Activated CD4-positive, alpha-beta memory T cell treated with anti-CD3 and anti-CD28 coated beads for 36 hours (primary cell): Measurements from ENCODE around the gene CCDC106. TPM values are rescaled to one million over a fixed set of nuclear protein-coding genes. Genes with fewer than 3 reads are reported as not detected.

ENCODE experiments used
- CTCF ChIA-PET: fragments of 350-600 bp; sonication (Branson Sonifier 250); formaldehyde crosslinking; loops from one replicate; lab custom pipeline; 2021; ENCODE audit warnings: antibody characterized with exemption, inconsistent platforms; lab: Charles Lee
- POLR2A ChIA-PET: fragments of 350-600 bp; sonication (Branson Sonifier 250); formaldehyde crosslinking; loops from one replicate; lab custom pipeline; 2021; ENCODE audit warnings: antibody characterized with exemption; lab: Charles Lee
- DNase-seq: peaks from one replicate; pipeline ENCODE4 v3.0.0-alpha.2; 2020
- H3K27ac Mint-ChIP-seq: one replicate; pipeline ENCODE4 v1.8.0; 2021; ENCODE audit warnings: mixed read lengths
- H3K27me3 Mint-ChIP-seq: one replicate; pipeline ENCODE4 v1.8.0; 2021; ENCODE audit warnings: mixed read lengths
- H3K36me3 Mint-ChIP-seq: one replicate; pipeline ENCODE4 v1.8.0; 2021; ENCODE audit warnings: mixed read lengths
- H3K4me1 Mint-ChIP-seq: one replicate; pipeline ENCODE4 v1.8.0; 2021; ENCODE audit warnings: low read depth, mixed read lengths
- H3K4me3 Mint-ChIP-seq: one replicate; pipeline ENCODE4 v1.8.0; 2021; ENCODE audit warnings: mild to moderate bottlenecking, mixed read lengths
- H3K9me3 Mint-ChIP-seq: one replicate; pipeline ENCODE4 v1.8.0; 2021; ENCODE audit warnings: mixed read lengths
- intact Hi-C: fragments of 100-400 bp; cut with micrococcal nuclease; formaldehyde crosslinking; loops from one replicate; pipeline ENCODE4 v1.15.1; 2023
- total RNA-seq, 2 experiments: library from RNA; stranded (reverse); gene quantifications; one replicate each; pipeline ENCODE4 v1.2.3, GENCODE V29; 2021

CCDC106 gene
- total RNA-seq, 2 experiments from 2014 or later, result 3.6 to 4.0 TPM

GRCh38 chr19:55670280-55671053 is 22.5 kb downstream of the CCDC106 start:
- peaks cover 21% of the 10 kb centered on the region for H3K4me1 Mint-ChIP-seq
- no peak for DNase-seq
- peaks cover 43% of the 10 kb centered on the region for H3K36me3 Mint-ChIP-seq
- H3K9me3 Mint-ChIP-seq, result no peaks in the 10 kb centered on the region
- POLR2A ChIA-PET, result interaction anchor here (1.4 kb wide), 1 partner anchor 13 kb away, joined by 5 read pairs; no protein-coding TSS in a partner anchor
- CTCF ChIA-PET, result interaction anchor here (1.0 to 2.1 kb wide), 4 partner anchors 10 to 38 kb away, joined by 4 to 23 read pairs (median 14); partner anchors contain the start of gene U2AF2
- no peak overlapping the region for H3K4me3 Mint-ChIP-seq
- intact Hi-C loops, result no loop called here
- H3K27ac Mint-ChIP-seq, result no peak overlapping the region
- no peaks in the 10 kb centered on the region for H3K27me3 Mint-ChIP-seq

- Mint-ChIP-seq H3K4me3 (no peak overlapping the region), H3K27me3 (no peaks in the 10 kb centered on the region)
Observed at GRCh38 chr19:55671054-55671378, 23.0 kb downstream of the CCDC106 start.

GRCh38 chr19:55672418-55672817 is 24.4 kb downstream of the CCDC106 start:
- POLR2A ChIA-PET, result no interaction called here
- H3K27ac Mint-ChIP-seq, result no peak overlapping the region
- H3K27me3 Mint-ChIP-seq, result no peaks in the 10 kb centered on the region
- H3K4me3 Mint-ChIP-seq, result no peak overlapping the region
- DNase-seq, result no peak
- H3K4me1 Mint-ChIP-seq, result peaks cover 40% of the 10 kb centered on the region
- CTCF ChIA-PET, result interaction anchor here (0.7 to 2.1 kb wide), 4 partner anchors 16 to 656 kb away, joined by 3 to 23 read pairs (median 14); partner anchors contain the start of gene U2AF2
- H3K9me3 Mint-ChIP-seq, result no peaks in the 10 kb centered on the region
- intact Hi-C loops, result no loop called here
- H3K36me3 Mint-ChIP-seq, result peaks cover 37% of the 10 kb centered on the region

More at GRCh38 chr19:55671054-55671378, 23.0 kb downstream of the CCDC106 start:
- ChIA-PET POLR2A (interaction anchor here (1.4 kb wide), 1 partner anchor 14 kb away, joined by 5 read pairs; no protein-coding TSS in a partner anchor), CTCF (interaction anchor here (1.0 to 2.1 kb wide), 4 partner anchors 11 to 38 kb away, joined by 4 to 23 read pairs (median 14); partner anchors contain the start of gene U2AF2)
- H3K27ac Mint-ChIP-seq, result no peak overlapping the region
- peaks cover 41% of the 10 kb centered on the region for H3K36me3 Mint-ChIP-seq
- intact Hi-C loops, result no loop called here
- no peaks in the 10 kb centered on the region for H3K9me3 Mint-ChIP-seq
- H3K4me1 Mint-ChIP-seq, result peaks cover 26% of the 10 kb centered on the region
- DNase-seq, result no peak

- Mint-ChIP-seq H3K36me3 (peaks cover 37% of the 10 kb centered on the region), H3K27ac (peak overlapping the region; percentile 55), H3K4me1 (peaks cover 48% of the 10 kb centered on the region), H3K27me3 (no peaks in the 10 kb centered on the region), H3K9me3 (no peaks in the 10 kb centered on the region), H3K4me3 (peak overlapping the region; percentile 21)
- ChIA-PET POLR2A (no interaction called here), CTCF (interaction anchor here (1.1 kb wide), 1 partner anchor 41 kb away, joined by 6 read pairs; no protein-coding TSS in a partner anchor)
- intact Hi-C loops, result no loop called here
- no peak for DNase-seq
Observed at GRCh38 chr19:55673465-55673864, 25.5 kb downstream of the CCDC106 start.

- no peak for DNase-seq
- H3K36me3 Mint-ChIP-seq, result peaks cover 42% of the 10 kb centered on the region
- H3K9me3 Mint-ChIP-seq, result no peaks in the 10 kb centered on the region
- peak overlapping the region; percentile 55 for H3K27ac Mint-ChIP-seq
- intact Hi-C loops, result loop anchor here (2.0 kb wide), 1 partner anchor 39 kb away; no protein-coding TSS in a partner anchor
- H3K4me3 Mint-ChIP-seq, result peak overlapping the region; percentile 21
- H3K27me3 Mint-ChIP-seq, result no peaks in the 10 kb centered on the region
- ChIA-PET POLR2A (no interaction called here), CTCF (interaction anchor here (1.1 kb wide), 2 partner anchors 16 to 41 kb away, joined by 3 to 6 read pairs; no protein-coding TSS in a partner anchor)
- peaks cover 51% of the 10 kb centered on the region for H3K4me1 Mint-ChIP-seq
Observed at GRCh38 chr19:55673889-55674288, 25.9 kb downstream of the CCDC106 start.

- intact Hi-C loops, result loop anchor here (2.0 kb wide), 1 partner anchor 40 kb away; no protein-coding TSS in a partner anchor
- Mint-ChIP-seq H3K36me3 (peaks cover 39% of the 10 kb centered on the region), H3K4me1 (peaks cover 53% of the 10 kb centered on the region), H3K27me3 (no peaks in the 10 kb centered on the region), H3K9me3 (no peaks in the 10 kb centered on the region), H3K27ac (peak overlapping the region; percentile 72), H3K4me3 (peak overlapping the region; percentile 56)
- no peak for DNase-seq
- ChIA-PET CTCF (interaction anchor here (1.1 kb wide), 1 partner anchor 17 kb away, joined by 3 read pairs; no protein-coding TSS in a partner anchor), POLR2A (interaction anchor here (1.3 kb wide), 1 partner anchor 18 kb away, joined by 3 read pairs; no protein-coding TSS in a partner anchor)
Observed at GRCh38 chr19:55674459-55674840, 26.4 kb downstream of the CCDC106 start.

- CTCF ChIA-PET, result interaction anchor here (1.1 kb wide), 1 partner anchor 17 kb away, joined by 3 read pairs; no protein-coding TSS in a partner anchor
- intact Hi-C loops, result loop anchor here (1.0 to 2.0 kb wide), 2 partner anchors 20 to 40 kb away; partner anchors contain the start of gene U2AF2
- peaks cover 59% of the 10 kb centered on the region for H3K4me1 Mint-ChIP-seq
Observed at GRCh38 chr19:55674841-55675660, 27.0 kb downstream of the CCDC106 start, which contains the start of gene EPN1. TSS of gene EPN1 (plus strand) at chr19:55675226. CDS start at chr19:55678628, 3,402 bp downstream.

GRCh38 chr19:55675661-55676354 is 27.8 kb downstream of the CCDC106 start:
- Mint-ChIP-seq H3K9me3 (no peaks in the 10 kb centered on the region), H3K27ac (peak overlapping the region; percentile 86), H3K4me1 (peaks cover 54% of the 10 kb centered on the region), H3K4me3 (peak overlapping the region; percentile 90), H3K27me3 (no peaks in the 10 kb centered on the region), H3K36me3 (peaks cover 39% of the 10 kb centered on the region)
- POLR2A ChIA-PET, result interaction anchor here (1.3 kb wide), 1 partner anchor 19 kb away, joined by 3 read pairs; no protein-coding TSS in a partner anchor
- CTCF ChIA-PET, result interaction anchor here (1.0 to 1.2 kb wide), 3 partner anchors 28 to 43 kb away, joined by 3 to 4 read pairs (median 4); no protein-coding TSS in a partner anchor
- no peak for DNase-seq
- intact Hi-C loops, result loop anchor here (1.0 to 2.0 kb wide), 2 partner anchors 21 to 41 kb away; partner anchors contain the start of gene U2AF2

More at GRCh38 chr19:55674841-55675660, 27.0 kb downstream of the CCDC106 start, which contains the start of gene EPN1:
- POLR2A ChIA-PET, result interaction anchor here (1.3 kb wide), 1 partner anchor 18 kb away, joined by 3 read pairs; no protein-coding TSS in a partner anchor
- H3K27ac Mint-ChIP-seq, result peak within 1 kb of the TSS; percentile 86
- peak; percentile 99 for DNase-seq
- H3K36me3 Mint-ChIP-seq, result peaks cover 39% of the 10 kb centered on the region
- no peaks in the 10 kb centered on the region for H3K9me3 Mint-ChIP-seq
- no peaks in the 10 kb centered on the region for H3K27me3 Mint-ChIP-seq
- H3K4me3 Mint-ChIP-seq, result peak within 1 kb of the TSS; percentile 90

GRCh38 chr19:55676383-55676782 is 28.4 kb downstream of the CCDC106 start:
- peak overlapping the region; percentile 90 for H3K4me3 Mint-ChIP-seq
- POLR2A ChIA-PET, result no interaction called here

GRCh38 chr19:55676889-55677505 is 29.0 kb downstream of the CCDC106 start:
- CTCF ChIA-PET, result interaction anchor here (1.0 to 1.2 kb wide), 3 partner anchors 27 to 44 kb away, joined by 3 to 4 read pairs (median 4); no protein-coding TSS in a partner anchor
- intact Hi-C loops, result no loop called here
- H3K9me3 Mint-ChIP-seq, result no peaks in the 10 kb centered on the region
- no peak overlapping the region for H3K27ac Mint-ChIP-seq
- H3K36me3 Mint-ChIP-seq, result peaks cover 33% of the 10 kb centered on the region
- H3K27me3 Mint-ChIP-seq, result no peaks in the 10 kb centered on the region
- POLR2A ChIA-PET, result no interaction called here
- H3K4me1 Mint-ChIP-seq, result peaks cover 46% of the 10 kb centered on the region
- DNase-seq, result peak; percentile 17
- H3K4me3 Mint-ChIP-seq, result peak overlapping the region; percentile 90

More at GRCh38 chr19:55676383-55676782, 28.4 kb downstream of the CCDC106 start:
- H3K27me3 Mint-ChIP-seq, result no peaks in the 10 kb centered on the region
- H3K27ac Mint-ChIP-seq, result no peak overlapping the region
- no peak for DNase-seq
- CTCF ChIA-PET, result interaction anchor here (1.0 to 1.2 kb wide), 3 partner anchors 27 to 44 kb away, joined by 3 to 4 read pairs (median 4); no protein-coding TSS in a partner anchor
- H3K36me3 Mint-ChIP-seq, result peaks cover 36% of the 10 kb centered on the region
- intact Hi-C loops, result no loop called here
- H3K9me3 Mint-ChIP-seq, result no peaks in the 10 kb centered on the region
- H3K4me1 Mint-ChIP-seq, result peaks cover 48% of the 10 kb centered on the region
